A673 (cell line): ENCODE data around the gene SERINC5.

Source experiments
- EZH2 ChIP-seq: fragments of 200-600 bp; sonication (generic); IDR thresholded peaks from 2 replicates; pipeline ENCODE4 v1.6.1; 2017; ENCODE audit warnings: borderline replicate concordance, low read depth, mild to moderate bottlenecking, mixed read lengths, antibody characterized with exemption, low read length; ENCODE audit not compliant: poor library complexity, severe bottlenecking
- TF ChIP-seq, protein P1 (sequence below): fragments of 300-800, 200-600 bp; sonication (generic); conservative IDR thresholded peaks from 2 replicates; pipeline ENCODE4 v1.5.1; 2017; ENCODE audit warnings: low read depth, mild to moderate bottlenecking, antibody characterized with exemption, low read length, moderate library complexity, mixed read lengths

DNA sequence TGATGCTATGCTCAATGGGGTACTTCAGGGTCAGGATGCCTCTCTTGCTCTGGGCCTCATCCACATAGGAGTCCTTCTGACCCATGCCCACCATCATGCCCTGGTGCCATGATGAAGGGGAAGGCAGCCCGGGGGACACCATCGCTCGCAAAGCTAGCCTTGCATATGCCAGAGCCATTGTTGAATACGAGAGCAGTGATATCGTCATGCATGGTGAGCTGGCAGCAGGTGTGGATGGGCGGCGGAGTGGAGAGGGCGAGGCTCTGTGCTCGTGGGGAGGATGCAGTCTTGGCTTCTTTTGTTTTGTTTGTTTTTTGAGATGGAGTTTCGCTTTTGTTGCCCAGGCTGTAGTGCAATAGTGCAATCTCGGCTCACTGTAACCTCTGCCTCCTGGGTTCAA is 46.8 kb upstream of the SERINC5 start:
- TF ChIP-seq, protein P1, sequence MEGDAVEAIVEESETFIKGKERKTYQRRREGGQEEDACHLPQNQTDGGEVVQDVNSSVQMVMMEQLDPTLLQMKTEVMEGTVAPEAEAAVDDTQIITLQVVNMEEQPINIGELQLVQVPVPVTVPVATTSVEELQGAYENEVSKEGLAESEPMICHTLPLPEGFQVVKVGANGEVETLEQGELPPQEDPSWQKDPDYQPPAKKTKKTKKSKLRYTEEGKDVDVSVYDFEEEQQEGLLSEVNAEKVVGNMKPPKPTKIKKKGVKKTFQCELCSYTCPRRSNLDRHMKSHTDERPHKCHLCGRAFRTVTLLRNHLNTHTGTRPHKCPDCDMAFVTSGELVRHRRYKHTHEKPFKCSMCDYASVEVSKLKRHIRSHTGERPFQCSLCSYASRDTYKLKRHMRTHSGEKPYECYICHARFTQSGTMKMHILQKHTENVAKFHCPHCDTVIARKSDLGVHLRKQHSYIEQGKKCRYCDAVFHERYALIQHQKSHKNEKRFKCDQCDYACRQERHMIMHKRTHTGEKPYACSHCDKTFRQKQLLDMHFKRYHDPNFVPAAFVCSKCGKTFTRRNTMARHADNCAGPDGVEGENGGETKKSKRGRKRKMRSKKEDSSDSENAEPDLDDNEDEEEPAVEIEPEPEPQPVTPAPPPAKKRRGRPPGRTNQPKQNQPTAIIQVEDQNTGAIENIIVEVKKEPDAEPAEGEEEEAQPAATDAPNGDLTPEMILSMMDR, result no peak
- no peak for TF ChIP-seq EZH2
